H9 (cell line): ENCODE measurements around the gene KAT8. TPM values are rescaled to one million over a fixed set of nuclear protein-coding genes. Genes with fewer than 3 reads are reported as not detected.
A peak's percentile ranks its signal among the peaks of the same experiment; 100 is the strongest.

Experiments
- DNase-seq: peaks from one replicate; pipeline ENCODE4 v3.0.0-alpha.2; 2017
- H2AFZ ChIP-seq: one replicate; pipeline ENCODE4 v1.6.1; 2013; ENCODE audit warnings: mild to moderate bottlenecking, low read length, control low read depth, moderate library complexity
- H2AK5ac ChIP-seq: 2 replicates; pipeline ENCODE4 v1.6.1; 2013; ENCODE audit warnings: low read length, control low read depth, mixed read lengths; ENCODE audit not compliant: insufficient read length
- H2BK120ac ChIP-seq: one replicate; pipeline ENCODE4 v1.6.1; 2013; ENCODE audit warnings: low read depth, mild to moderate bottlenecking, low read length, control low read depth, inconsistent platforms; ENCODE audit not compliant: poor library complexity, severe bottlenecking
- H2BK12ac ChIP-seq: 2 replicates; pipeline ENCODE4 v1.6.1; 2013; ENCODE audit warnings: low read length, control low read depth, mixed read lengths, low read depth; ENCODE audit not compliant: insufficient read length
- H2BK15ac ChIP-seq: 2 replicates; pipeline ENCODE4 v1.6.1; 2013; ENCODE audit warnings: low read depth, low read length, control low read depth
- H2BK20ac ChIP-seq: one replicate; pipeline ENCODE4 v1.6.1; 2013; ENCODE audit warnings: low read depth, mild to moderate bottlenecking, low read length, control low read depth, inconsistent platforms; ENCODE audit not compliant: poor library complexity, severe bottlenecking
- H2BK5ac ChIP-seq: 2 replicates; pipeline ENCODE4 v1.6.1; 2013; ENCODE audit warnings: low read length, control low read depth, mixed read lengths; ENCODE audit not compliant: insufficient read length
- H3K14ac ChIP-seq: 2 replicates; pipeline ENCODE4 v1.6.1; 2013; ENCODE audit warnings: low read length, control low read depth; ENCODE audit not compliant: insufficient read depth
- H3K18ac ChIP-seq: 2 replicates; pipeline ENCODE4 v1.6.1; 2013; ENCODE audit warnings: low read depth, mild to moderate bottlenecking, mixed read lengths, low read length, control low read depth; ENCODE audit not compliant: insufficient read length
- H3K23ac ChIP-seq: 2 replicates; pipeline ENCODE4 v1.6.1; 2013; ENCODE audit warnings: low read length, control low read depth, mixed read lengths, low read depth; ENCODE audit not compliant: insufficient read length
- H3K23me2 ChIP-seq: 2 replicates; pipeline ENCODE4 v1.6.1; 2013; ENCODE audit warnings: low read depth, mild to moderate bottlenecking, mixed read lengths, low read length, control low read depth; ENCODE audit not compliant: insufficient read length, poor library complexity, severe bottlenecking
- H3K27ac ChIP-seq: 2 replicates; pipeline ENCODE4 v1.5.1; 2013; ENCODE audit warnings: low read length, control low read depth, mixed read lengths, low read depth; ENCODE audit not compliant: insufficient read length
- H3K27me3 ChIP-seq: 2 replicates; pipeline ENCODE4 v1.6.1; 2013; ENCODE audit warnings: low read length, control low read depth, inconsistent platforms; ENCODE audit not compliant: insufficient read depth
- H3K4ac ChIP-seq: 2 replicates; pipeline ENCODE4 v1.6.1; 2013; ENCODE audit warnings: low read depth, mild to moderate bottlenecking, control low read depth, inconsistent platforms, low read length, moderate library complexity
- H3K4me1 ChIP-seq: 2 replicates; pipeline ENCODE4 v1.6.1; 2013; ENCODE audit warnings: low read length, control low read depth, inconsistent platforms; ENCODE audit not compliant: insufficient read depth
- H3K4me2 ChIP-seq: 2 replicates; pipeline ENCODE4 v1.6.1; 2013; ENCODE audit warnings: low read length, control low read depth, mixed read lengths; ENCODE audit not compliant: insufficient read length, insufficient read depth
- H3K56ac ChIP-seq: 2 replicates; pipeline ENCODE4 v1.6.1; 2013; ENCODE audit warnings: low read depth, mild to moderate bottlenecking, mixed read lengths, low read length, control low read depth; ENCODE audit not compliant: insufficient read length
- H3K79me1 ChIP-seq: 2 replicates; pipeline ENCODE4 v1.6.1; 2013; ENCODE audit warnings: low read depth, mild to moderate bottlenecking, moderate library complexity, low read length, control low read depth, inconsistent platforms; ENCODE audit not compliant: insufficient read depth, poor library complexity, severe bottlenecking
- H3K79me2 ChIP-seq: 2 replicates; pipeline ENCODE4 v1.6.1; 2013; ENCODE audit warnings: low read length, control low read depth, inconsistent platforms; ENCODE audit not compliant: insufficient read depth
- H3K9ac ChIP-seq: 2 replicates; pipeline ENCODE4 v1.6.1; 2013; ENCODE audit warnings: low read length, control low read depth, mixed read lengths; ENCODE audit not compliant: insufficient read length; ENCODE audit errors: extremely low read depth
- H3K9me3 ChIP-seq: one replicate; pipeline ENCODE4 v1.6.1; 2013; ENCODE audit warnings: low read depth, low read length, inconsistent platforms; ENCODE audit not compliant: control insufficient read depth
- H3T11ph ChIP-seq: one replicate; pipeline ENCODE4 v1.6.1; 2013; ENCODE audit warnings: mild to moderate bottlenecking, low read length, control low read depth, inconsistent platforms
- H4K20me1 ChIP-seq: one replicate; pipeline ENCODE4 v1.6.1; 2013; ENCODE audit not compliant: control insufficient read depth, insufficient read length, insufficient read depth
- H4K5ac ChIP-seq: 2 replicates; pipeline ENCODE4 v1.6.1; 2013; ENCODE audit warnings: low read depth, mild to moderate bottlenecking, mixed read lengths, low read length, control low read depth; ENCODE audit not compliant: insufficient read length
- H4K8ac ChIP-seq: replicated peaks from 2 replicates; pipeline ENCODE4 v1.6.1; 2013; ENCODE audit warnings: low read length, control low read depth, mixed read lengths, low read depth; ENCODE audit not compliant: insufficient read length
- H4K91ac ChIP-seq: 2 replicates; pipeline ENCODE4 v1.6.1; 2013; ENCODE audit warnings: low read depth, mild to moderate bottlenecking, moderate library complexity, mixed read lengths, low read length, control low read depth; ENCODE audit not compliant: insufficient read length
- H3K27ac Mint-ChIP-seq, 3 experiments: 2 replicates in 2 of 3; 3 replicates in 1 of 3; pipeline ENCODE4 v1.8.0; 2020 to 2021; ENCODE audit warnings: mixed read lengths in 3 of 3, mild to moderate bottlenecking in 1 of 3, moderate library complexity in 1 of 3
- H3K27me3 Mint-ChIP-seq: 2 replicates; pipeline ENCODE4 v1.8.0; 2021; ENCODE audit warnings: low read depth, mild to moderate bottlenecking, moderate library complexity, mixed read lengths
- H3K36me3 Mint-ChIP-seq, 3 experiments: 2 replicates in 2 of 3; 3 replicates in 1 of 3; pipeline ENCODE4 v1.8.0; 2020 to 2021; ENCODE audit warnings: low read depth in 3 of 3, mixed read lengths in 3 of 3; ENCODE audit not compliant: insufficient read depth in 1 of 3
- H3K4me1 Mint-ChIP-seq, 2 experiments: 2 replicates each; pipeline ENCODE4 v1.8.0; 2020; ENCODE audit warnings: mixed read lengths in 2 of 2
- H3K4me3 Mint-ChIP-seq, 2 experiments: 2 replicates in 1 of 2; 3 replicates in 1 of 2; pipeline ENCODE4 v1.8.0; 2020 to 2021; ENCODE audit warnings: mild to moderate bottlenecking in 2 of 2, mixed read lengths in 2 of 2, moderate library complexity in 1 of 2
- H3K9me3 Mint-ChIP-seq, 2 experiments: 2 replicates in 1 of 2; 3 replicates in 1 of 2; pipeline ENCODE4 v1.8.0; 2020; ENCODE audit warnings: mild to moderate bottlenecking in 2 of 2, mixed read lengths in 2 of 2, moderate library complexity in 1 of 2
- WGBS: extraction: QIAGEN DNeasy Blood & Tissue Kit; methylation state at CpG from one replicate; pipeline ENCODE4 v1.1.7; 2013; ENCODE audit warnings: missing lambda C conversion rate, low lambda C conversion rate, mixed read lengths; ENCODE audit not compliant: insufficient read length; ENCODE audit errors: extremely low coverage; 5-methylcytosine and 5-hydroxymethylcytosine counted together
- total RNA-seq: library from RNA; stranded (reverse); gene quantifications from 2 replicates; pipeline ENCODE4 v1.2.1, GENCODE V29; 2021
- TF ChIP-seq, protein P1 (sequence below): fragments of 200-600 bp; sonication (generic); conservative IDR thresholded peaks from 3 replicates; pipeline ENCODE4 v1.8.0; 2021; ENCODE audit warnings: antibody characterized with exemption, mild to moderate bottlenecking

KAT8 gene
- total RNA-seq, 1 experiment from 2014 or later: 52.1 TPM

DNA sequence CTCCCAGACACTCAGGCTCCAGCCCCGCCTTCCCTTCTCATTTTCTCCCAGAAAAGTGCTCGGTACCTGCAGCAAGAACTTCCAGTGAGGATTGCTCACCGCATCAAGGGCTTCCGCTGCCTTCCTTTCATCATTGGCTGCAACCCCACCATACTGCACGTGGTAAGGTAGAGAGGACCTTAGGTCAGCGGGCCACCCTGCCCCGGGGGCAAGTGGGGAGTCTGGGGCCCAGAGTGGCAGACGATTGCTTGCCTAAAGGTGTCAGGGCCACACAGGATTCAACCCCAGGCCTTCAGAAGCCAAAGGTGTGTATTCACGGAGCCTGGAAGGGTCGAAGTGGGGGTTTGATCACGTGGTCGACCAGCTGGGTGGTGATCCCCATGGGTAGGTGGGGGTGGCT, 7.8 kb upstream of the KAT8 start:
- H3K4me1 Mint-ChIP-seq: peaks cover 9 to 14% of the 10 kb centered on the region in 2 experiments
- H3K36me3 Mint-ChIP-seq: peaks cover 19 to 37% (median 31%) of the 10 kb centered on the region in 3 experiments
- peak overlapping the region; percentile 54 to 83 for H3K4me3 Mint-ChIP-seq
- Histone ChIP-seq H2AFZ (no peak overlapping the region), H2BK5ac (no peak overlapping the region), H3K79me1 (no peaks in the 10 kb centered on the region), H3K79me2 (no peaks in the 10 kb centered on the region; the same call in 1 of the 2 replicates), H4K8ac (no peak overlapping the region), H2BK20ac (no peak overlapping the region), H2BK120ac (no peak overlapping the region), H2AK5ac (no peak overlapping the region), H3K18ac (no peak overlapping the region), H4K91ac (no peak overlapping the region), H4K20me1 (no peaks in the 10 kb centered on the region), H3K14ac (no peak overlapping the region), H3K4me2 (no peak overlapping the region), H2BK12ac (no peak overlapping the region), H3K4me1 (no peaks in the 10 kb centered on the region), H3K27me3 (no peaks in the 10 kb centered on the region; the same call in 1 of the 2 replicates), H3K27ac (no peak overlapping the region), H3K9me3 (no peaks in the 10 kb centered on the region), H3K4ac (no peak overlapping the region), H3K23ac (no peak overlapping the region), H3K56ac (no peak overlapping the region), H3K23me2 (peaks cover 8% of the 10 kb centered on the region), H3T11ph (no peak overlapping the region), H4K5ac (no peak overlapping the region), H2BK15ac (no peak overlapping the region), H3K9ac (no peak overlapping the region)
- no peaks in the 10 kb centered on the region; the same call in 1 of the 2 replicates for H3K27me3 Mint-ChIP-seq
- no peak for DNase-seq
- H3K27ac Mint-ChIP-seq: peak overlapping the region in 1 of 3 experiments; percentile 62; a peak in 1 of 7 replicates
- WGBS: no CpG with 5 or more reads among the region's 12 CpGs
- TF ChIP-seq, protein P1, sequence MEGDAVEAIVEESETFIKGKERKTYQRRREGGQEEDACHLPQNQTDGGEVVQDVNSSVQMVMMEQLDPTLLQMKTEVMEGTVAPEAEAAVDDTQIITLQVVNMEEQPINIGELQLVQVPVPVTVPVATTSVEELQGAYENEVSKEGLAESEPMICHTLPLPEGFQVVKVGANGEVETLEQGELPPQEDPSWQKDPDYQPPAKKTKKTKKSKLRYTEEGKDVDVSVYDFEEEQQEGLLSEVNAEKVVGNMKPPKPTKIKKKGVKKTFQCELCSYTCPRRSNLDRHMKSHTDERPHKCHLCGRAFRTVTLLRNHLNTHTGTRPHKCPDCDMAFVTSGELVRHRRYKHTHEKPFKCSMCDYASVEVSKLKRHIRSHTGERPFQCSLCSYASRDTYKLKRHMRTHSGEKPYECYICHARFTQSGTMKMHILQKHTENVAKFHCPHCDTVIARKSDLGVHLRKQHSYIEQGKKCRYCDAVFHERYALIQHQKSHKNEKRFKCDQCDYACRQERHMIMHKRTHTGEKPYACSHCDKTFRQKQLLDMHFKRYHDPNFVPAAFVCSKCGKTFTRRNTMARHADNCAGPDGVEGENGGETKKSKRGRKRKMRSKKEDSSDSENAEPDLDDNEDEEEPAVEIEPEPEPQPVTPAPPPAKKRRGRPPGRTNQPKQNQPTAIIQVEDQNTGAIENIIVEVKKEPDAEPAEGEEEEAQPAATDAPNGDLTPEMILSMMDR: no peak
- no peaks in the 10 kb centered on the region; a peak in 2 of 5 replicates for H3K9me3 Mint-ChIP-seq
